GM23338 (cell line): ENCODE data around the gene DHFR. TPM values are rescaled to one million over a fixed set of nuclear protein-coding genes. Genes with fewer than 3 reads are reported as not detected.

Experiments
- ATAC-seq: fragments of 200-7000 bp; cut with Tn5 transposase; 3 replicates; pipeline ENCODE4 v1.9.1; 2020
- DNase-seq: peaks from one replicate; pipeline ENCODE4 v3.0.0-alpha.2; 2015; ENCODE audit warnings: low spot score
- H2AFZ ChIP-seq: fragments of 200-600 bp; sonication (generic); 2 replicates; pipeline ENCODE4 v1.8.0; 2016; ENCODE audit warnings: antibody characterized with exemption, mild to moderate bottlenecking, moderate library complexity
- H3F3A ChIP-seq: fragments of 200-600 bp; sonication (generic); replicated peaks from 2 replicates; pipeline ENCODE4 v1.8.0; 2017; ENCODE audit warnings: antibody characterized with exemption, mixed run types, low read depth
- H3K27ac ChIP-seq: fragments of 200-600 bp; sonication (generic); 2 replicates; pipeline ENCODE4 v1.6.1; 2016; ENCODE audit warnings: low read depth
- H3K27me3 ChIP-seq: fragments of 200-600 bp; sonication (generic); 2 replicates; pipeline ENCODE4 v1.8.0; 2016; ENCODE audit warnings: mild to moderate bottlenecking, mixed run types, moderate library complexity; ENCODE audit not compliant: insufficient read depth
- H3K36me3 ChIP-seq: fragments of 200-600 bp; sonication (generic); 2 replicates; pipeline ENCODE4 v1.8.0; 2016; ENCODE audit warnings: mild to moderate bottlenecking; ENCODE audit not compliant: insufficient read depth
- H3K4me1 ChIP-seq: fragments of 200-600 bp; sonication (generic); 2 replicates; pipeline ENCODE4 v1.8.0; 2016; ENCODE audit warnings: mild to moderate bottlenecking, moderate library complexity; ENCODE audit not compliant: insufficient read depth
- H3K4me2 ChIP-seq: fragments of 200-600 bp; sonication (generic); 2 replicates; pipeline ENCODE4 v1.7.1; 2017; ENCODE audit warnings: mixed run types
- H3K4me3 ChIP-seq: fragments of 200-600 bp; sonication (generic); 2 replicates; pipeline ENCODE4 v1.6.1; 2016; ENCODE audit warnings: mixed run types
- H3K79me2 ChIP-seq: fragments of 200-600 bp; sonication (generic); replicated peaks from 2 replicates; pipeline ENCODE4 v1.8.0; 2017; ENCODE audit warnings: mild to moderate bottlenecking; ENCODE audit not compliant: insufficient read depth
- H3K9me2 ChIP-seq: fragments of 200-600 bp; sonication (generic); 2 replicates; pipeline ENCODE4 v1.8.0; 2017; ENCODE audit not compliant: insufficient read depth
- H4K20me1 ChIP-seq: fragments of 200-600 bp; sonication (generic); replicated peaks from 2 replicates; pipeline ENCODE4 v1.8.0; 2017; ENCODE audit warnings: mild to moderate bottlenecking; ENCODE audit not compliant: insufficient read depth
- H3K27ac Mint-ChIP-seq: 2 replicates; pipeline ENCODE4 v1.8.0; 2020; ENCODE audit warnings: inconsistent platforms, mild to moderate bottlenecking, moderate library complexity, mixed read lengths
- H3K27me3 Mint-ChIP-seq: 3 replicates; pipeline ENCODE4 v1.8.0; 2022; ENCODE audit warnings: low read depth, mild to moderate bottlenecking, moderate library complexity, mixed read lengths, inconsistent platforms; ENCODE audit not compliant: insufficient read depth, poor library complexity
- H3K36me3 Mint-ChIP-seq: 3 replicates; pipeline ENCODE4 v1.8.0; 2021; ENCODE audit warnings: low read depth, mild to moderate bottlenecking, inconsistent platforms, moderate library complexity, mixed read lengths
- H3K4me1 Mint-ChIP-seq: 3 replicates; pipeline ENCODE4 v1.8.0; 2020; ENCODE audit warnings: mild to moderate bottlenecking, inconsistent platforms, mixed read lengths
- H3K4me3 Mint-ChIP-seq: 3 replicates; pipeline ENCODE4 v1.8.0; 2021; ENCODE audit warnings: moderate library complexity, mild to moderate bottlenecking, inconsistent platforms, mixed read lengths
- H3K9me3 Mint-ChIP-seq: 3 replicates; pipeline ENCODE4 v1.8.0; 2020; ENCODE audit warnings: moderate library complexity, mild to moderate bottlenecking, inconsistent platforms, mixed read lengths
- EZH2 ChIP-seq: fragments of 200-600 bp; sonication (generic); IDR thresholded peaks from one replicate; pipeline ENCODE4 v1.8.0; 2017; ENCODE audit warnings: antibody characterized with exemption, mild to moderate bottlenecking, low read depth; ENCODE audit not compliant: unreplicated experiment
- POLR2AphosphoS5 ChIP-seq: IDR thresholded peaks from 2 replicates; pipeline ENCODE4 v1.6.1; 2016; ENCODE audit warnings: antibody characterized with exemption, low read depth
- STAT1 ChIP-seq: IDR thresholded peaks from one replicate; pipeline ENCODE4 v1.6.1; 2016; ENCODE audit warnings: antibody characterized with exemption; ENCODE audit not compliant: unreplicated experiment
- polyA plus RNA-seq: library from polyadenylated mRNA; unstranded; fragments of >200 nt; fragmentation: Nextera tagmentation; extraction: Ambion mirVana; gene quantifications from 2 replicates; pipeline ENCODE4 v1.2.1, GENCODE V29; 2016
- total RNA-seq: library from RNA; depleted of rRNA; stranded (reverse); fragments of >200 nt; shearing (Covaris generic); gene quantifications from 2 replicates; pipeline ENCODE4 v1.2.3, GENCODE V29; 2014
- TF ChIP-seq, protein P1 (sequence below): fragments of 250-450 bp; sonication (Bioruptor Pico); IDR thresholded peaks from 2 replicates; pipeline ENCODE4 v1.5.0; 2020; ENCODE audit warnings: mild to moderate bottlenecking, moderate library complexity
- TF ChIP-seq, protein P2 (sequence below): IDR thresholded peaks from 2 replicates; pipeline ENCODE4 v1.6.1; 2016; ENCODE audit warnings: antibody characterized with exemption

The DHFR gene
- total and polyA plus RNA-seq, 2 experiments from 2014 or later, result 56.2 to 95.6 TPM

DNA sequence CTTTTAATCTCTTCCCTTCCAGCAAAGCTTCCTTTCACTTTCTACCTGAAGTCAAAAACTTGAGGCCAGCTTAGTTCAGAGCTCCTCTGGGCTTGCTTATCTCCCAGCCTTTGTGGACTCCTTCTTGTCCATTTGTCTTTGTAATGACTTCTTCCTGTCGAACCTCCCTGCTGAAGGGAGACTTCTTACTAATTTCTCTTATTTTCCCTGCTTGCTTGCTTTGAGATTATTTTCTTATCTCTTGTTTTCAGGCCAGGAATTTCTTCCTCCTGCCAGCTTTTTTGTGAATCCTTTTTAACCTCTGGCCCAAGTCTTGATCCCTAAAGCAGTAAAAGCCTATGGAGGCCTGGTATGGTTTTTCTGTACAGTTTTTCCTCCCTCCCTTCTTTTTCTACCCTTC, 46.8 kb upstream of the DHFR start (continued):
- no peak for TF ChIP-seq EZH2
- TF ChIP-seq POLR2AphosphoS5, result no peak
- no peak for TF ChIP-seq STAT1

DNA sequence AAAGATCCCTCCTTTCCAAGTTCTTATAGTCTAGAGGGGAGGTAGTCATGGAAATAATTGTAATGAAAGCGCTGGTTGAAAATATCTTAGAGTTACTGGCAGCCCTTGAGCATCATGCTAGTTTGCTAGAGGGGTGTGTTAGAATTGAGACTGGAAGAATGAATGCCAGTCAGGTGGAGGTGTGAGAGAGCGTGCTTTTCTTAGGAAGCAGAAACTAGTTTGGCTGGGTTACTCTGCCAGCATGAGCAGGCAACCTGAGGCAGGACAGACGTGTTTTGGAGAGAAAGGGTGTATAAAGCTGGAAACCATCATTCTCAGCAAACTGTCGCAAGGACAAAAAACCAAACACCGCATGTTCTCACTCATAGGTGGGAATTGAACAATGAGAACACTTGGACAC, 43.6 kb upstream of the DHFR start:
- no peaks in the 10 kb centered on the region for H4K20me1 ChIP-seq
- H3K4me2 ChIP-seq, result no peak overlapping the region
- H3K9me3 Mint-ChIP-seq, result no peaks in the 10 kb centered on the region
- H3K27me3 Mint-ChIP-seq, result no peaks in the 10 kb centered on the region
- H3K36me3 Mint-ChIP-seq, result no peaks in the 10 kb centered on the region; the same call in 1 of the 3 replicates
- peaks cover 5% of the 10 kb centered on the region; the same call in 2 of the 3 replicates for H3K4me1 Mint-ChIP-seq
- H3K4me3 Mint-ChIP-seq, result no peak overlapping the region
- TF ChIP-seq POLR2AphosphoS5 (no peak), EZH2 (no peak)
- TF ChIP-seq, protein P1, sequence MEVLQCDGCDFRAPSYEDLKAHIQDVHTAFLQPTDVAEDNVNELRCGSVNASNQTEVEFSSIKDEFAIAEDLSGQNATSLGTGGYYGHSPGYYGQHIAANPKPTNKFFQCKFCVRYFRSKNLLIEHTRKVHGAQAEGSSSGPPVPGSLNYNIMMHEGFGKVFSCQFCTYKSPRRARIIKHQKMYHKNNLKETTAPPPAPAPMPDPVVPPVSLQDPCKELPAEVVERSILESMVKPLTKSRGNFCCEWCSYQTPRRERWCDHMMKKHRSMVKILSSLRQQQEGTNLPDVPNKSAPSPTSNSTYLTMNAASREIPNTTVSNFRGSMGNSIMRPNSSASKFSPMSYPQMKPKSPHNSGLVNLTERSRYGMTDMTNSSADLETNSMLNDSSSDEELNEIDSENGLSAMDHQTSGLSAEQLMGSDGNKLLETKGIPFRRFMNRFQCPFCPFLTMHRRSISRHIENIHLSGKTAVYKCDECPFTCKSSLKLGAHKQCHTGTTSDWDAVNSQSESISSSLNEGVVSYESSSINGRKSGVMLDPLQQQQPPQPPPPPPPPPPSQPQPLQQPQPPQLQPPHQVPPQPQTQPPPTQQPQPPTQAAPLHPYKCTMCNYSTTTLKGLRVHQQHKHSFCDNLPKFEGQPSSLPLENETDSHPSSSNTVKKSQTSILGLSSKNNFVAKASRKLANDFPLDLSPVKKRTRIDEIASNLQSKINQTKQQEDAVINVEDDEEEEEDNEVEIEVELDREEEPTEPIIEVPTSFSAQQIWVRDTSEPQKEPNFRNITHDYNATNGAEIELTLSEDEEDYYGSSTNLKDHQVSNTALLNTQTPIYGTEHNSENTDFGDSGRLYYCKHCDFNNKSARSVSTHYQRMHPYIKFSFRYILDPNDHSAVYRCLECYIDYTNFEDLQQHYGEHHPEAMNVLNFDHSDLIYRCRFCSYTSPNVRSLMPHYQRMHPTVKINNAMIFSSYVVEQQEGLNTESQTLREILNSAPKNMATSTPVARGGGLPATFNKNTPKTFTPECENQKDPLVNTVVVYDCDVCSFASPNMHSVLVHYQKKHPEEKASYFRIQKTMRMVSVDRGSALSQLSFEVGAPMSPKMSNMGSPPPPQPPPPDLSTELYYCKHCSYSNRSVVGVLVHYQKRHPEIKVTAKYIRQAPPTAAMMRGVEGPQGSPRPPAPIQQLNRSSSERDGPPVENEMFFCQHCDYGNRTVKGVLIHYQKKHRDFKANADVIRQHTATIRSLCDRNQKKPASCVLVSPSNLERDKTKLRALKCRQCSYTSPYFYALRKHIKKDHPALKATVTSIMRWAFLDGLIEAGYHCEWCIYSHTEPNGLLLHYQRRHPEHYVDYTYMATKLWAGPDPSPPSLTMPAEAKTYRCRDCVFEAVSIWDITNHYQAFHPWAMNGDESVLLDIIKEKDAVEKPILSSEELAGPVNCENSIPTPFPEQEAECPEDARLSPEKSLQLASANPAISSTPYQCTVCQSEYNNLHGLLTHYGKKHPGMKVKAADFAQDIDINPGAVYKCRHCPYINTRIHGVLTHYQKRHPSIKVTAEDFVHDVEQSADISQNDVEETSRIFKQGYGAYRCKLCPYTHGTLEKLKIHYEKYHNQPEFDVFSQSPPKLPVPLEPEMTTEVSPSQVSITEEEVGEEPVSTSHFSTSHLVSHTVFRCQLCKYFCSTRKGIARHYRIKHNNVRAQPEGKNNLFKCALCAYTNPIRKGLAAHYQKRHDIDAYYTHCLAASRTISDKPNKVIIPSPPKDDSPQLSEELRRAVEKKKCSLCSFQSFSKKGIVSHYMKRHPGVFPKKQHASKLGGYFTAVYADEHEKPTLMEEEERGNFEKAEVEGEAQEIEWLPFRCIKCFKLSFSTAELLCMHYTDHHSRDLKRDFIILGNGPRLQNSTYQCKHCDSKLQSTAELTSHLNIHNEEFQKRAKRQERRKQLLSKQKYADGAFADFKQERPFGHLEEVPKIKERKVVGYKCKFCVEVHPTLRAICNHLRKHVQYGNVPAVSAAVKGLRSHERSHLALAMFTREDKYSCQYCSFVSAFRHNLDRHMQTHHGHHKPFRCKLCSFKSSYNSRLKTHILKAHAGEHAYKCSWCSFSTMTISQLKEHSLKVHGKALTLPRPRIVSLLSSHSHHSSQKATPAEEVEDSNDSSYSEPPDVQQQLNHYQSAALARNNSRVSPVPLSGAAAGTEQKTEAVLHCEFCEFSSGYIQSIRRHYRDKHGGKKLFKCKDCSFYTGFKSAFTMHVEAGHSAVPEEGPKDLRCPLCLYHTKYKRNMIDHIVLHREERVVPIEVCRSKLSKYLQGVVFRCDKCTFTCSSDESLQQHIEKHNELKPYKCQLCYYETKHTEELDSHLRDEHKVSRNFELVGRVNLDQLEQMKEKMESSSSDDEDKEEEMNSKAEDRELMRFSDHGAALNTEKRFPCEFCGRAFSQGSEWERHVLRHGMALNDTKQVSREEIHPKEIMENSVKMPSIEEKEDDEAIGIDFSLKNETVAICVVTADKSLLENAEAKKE (CRISPR knock-in tag), result no peak
- TF ChIP-seq, protein P2, sequence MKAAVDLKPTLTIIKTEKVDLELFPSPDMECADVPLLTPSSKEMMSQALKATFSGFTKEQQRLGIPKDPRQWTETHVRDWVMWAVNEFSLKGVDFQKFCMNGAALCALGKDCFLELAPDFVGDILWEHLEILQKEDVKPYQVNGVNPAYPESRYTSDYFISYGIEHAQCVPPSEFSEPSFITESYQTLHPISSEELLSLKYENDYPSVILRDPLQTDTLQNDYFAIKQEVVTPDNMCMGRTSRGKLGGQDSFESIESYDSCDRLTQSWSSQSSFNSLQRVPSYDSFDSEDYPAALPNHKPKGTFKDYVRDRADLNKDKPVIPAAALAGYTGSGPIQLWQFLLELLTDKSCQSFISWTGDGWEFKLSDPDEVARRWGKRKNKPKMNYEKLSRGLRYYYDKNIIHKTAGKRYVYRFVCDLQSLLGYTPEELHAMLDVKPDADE, result no peak
- ATAC-seq (no peak), DNase-seq (no peak)
- H3K4me1 ChIP-seq, result peaks cover 5% of the 10 kb centered on the region; the same call in 1 of the 2 replicates
- H3K9me2 ChIP-seq, result no peaks in the 10 kb centered on the region
- no peaks in the 10 kb centered on the region for H3K27me3 ChIP-seq
- H3K79me2 ChIP-seq, result no peaks in the 10 kb centered on the region
- no peaks in the 10 kb centered on the region for H3F3A ChIP-seq
- no peak overlapping the region; the same call in 1 of the 2 replicates for H3K27ac ChIP-seq
- no peak overlapping the region for H2AFZ ChIP-seq
- H3K4me3 ChIP-seq, result no peak overlapping the region
- peak overlapping the region; percentile 38; the same call in 1 of the 2 replicates for H3K27ac Mint-ChIP-seq
- 0 out of 2 replicates have a peak, but pooled peaks cover 4% of the 10 kb centered on the region for H3K36me3 ChIP-seq
